Activated CD4-positive, alpha-beta T cell treated with anti-CD3 and anti-CD28 coated beads, Interleukin-2, amount 50 U/mL, for 48 hours (primary cell): Measurements from ENCODE around the gene EML6.

Experiments
- DNase-seq, 2 experiments: peaks; one replicate each; pipeline ENCODE4 v3.0.0-alpha.2; 2020

The EML6 gene

DNA sequence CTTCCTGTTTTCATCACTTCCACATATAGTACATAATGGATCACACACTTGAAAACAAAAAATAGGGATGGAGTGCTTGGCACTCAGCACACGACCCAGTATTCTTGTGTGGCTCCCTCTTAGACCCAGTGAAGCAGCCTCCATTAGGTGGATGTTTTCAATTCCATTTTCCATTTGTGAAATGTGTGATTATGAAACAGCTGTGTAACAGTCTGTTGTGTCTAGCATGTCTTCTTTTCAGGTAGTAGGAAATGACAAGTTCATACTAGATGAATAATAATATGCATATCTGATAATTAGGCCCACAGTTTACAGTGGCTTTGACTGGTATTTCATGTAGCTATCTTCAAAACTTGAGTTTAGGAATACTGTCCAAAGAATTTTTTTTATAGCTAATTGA lies 35.5 kb downstream of the EML6 start:
- no peak for DNase-seq

DNA sequence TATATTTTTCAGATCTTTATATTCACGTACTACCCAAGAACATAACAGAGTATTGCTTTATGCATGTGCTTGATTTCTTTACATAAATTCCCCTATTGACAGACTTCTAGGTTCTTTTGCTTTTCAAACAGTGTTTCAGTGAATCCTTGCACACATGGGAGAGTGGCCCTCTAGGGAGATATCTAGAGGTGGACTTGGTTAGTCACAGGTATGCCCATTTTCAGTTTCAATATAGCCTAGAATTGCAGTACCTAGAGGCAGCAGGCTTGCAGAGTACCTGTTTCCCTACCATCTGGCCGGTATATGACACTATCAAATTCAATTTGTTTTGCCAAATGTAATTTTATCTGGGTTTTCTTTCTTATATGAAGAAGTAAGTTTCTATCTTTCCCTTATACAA lies 36.8 kb downstream of the EML6 start:
- no peak for DNase-seq

DNA sequence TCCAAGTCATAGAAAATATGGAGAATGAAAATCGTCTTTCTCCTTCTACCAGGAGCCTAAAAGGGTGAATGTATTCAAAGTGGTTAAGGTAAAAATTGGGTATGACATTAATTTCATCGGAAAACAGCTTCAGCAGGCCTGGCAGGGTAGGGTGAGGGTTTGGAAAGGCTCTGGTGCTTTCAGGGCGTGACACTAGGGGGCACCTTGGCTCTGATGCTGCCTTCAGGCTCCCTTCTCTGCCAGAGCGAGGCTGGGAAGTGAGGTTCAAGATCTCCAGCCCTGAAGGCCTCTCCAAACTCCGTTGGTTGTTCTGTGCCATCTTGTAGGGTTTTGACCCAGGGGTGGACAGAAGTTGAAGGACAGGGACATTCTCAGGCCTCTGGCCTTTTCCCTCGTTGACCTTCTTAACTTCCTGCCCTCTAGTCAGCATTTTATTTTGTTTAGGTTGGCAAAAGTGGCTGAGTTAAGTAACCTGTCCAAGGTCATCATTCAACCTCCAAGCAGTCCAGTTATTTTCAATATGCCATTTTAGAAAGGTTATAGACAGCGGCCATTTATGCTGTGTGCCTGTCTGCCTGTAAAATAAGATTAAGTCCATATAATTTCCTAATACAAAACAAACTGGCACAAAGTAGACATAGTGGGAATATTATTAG lies 40.3 kb downstream of the EML6 start:
- peak; percentile 25 to 35 for DNase-seq

DNA sequence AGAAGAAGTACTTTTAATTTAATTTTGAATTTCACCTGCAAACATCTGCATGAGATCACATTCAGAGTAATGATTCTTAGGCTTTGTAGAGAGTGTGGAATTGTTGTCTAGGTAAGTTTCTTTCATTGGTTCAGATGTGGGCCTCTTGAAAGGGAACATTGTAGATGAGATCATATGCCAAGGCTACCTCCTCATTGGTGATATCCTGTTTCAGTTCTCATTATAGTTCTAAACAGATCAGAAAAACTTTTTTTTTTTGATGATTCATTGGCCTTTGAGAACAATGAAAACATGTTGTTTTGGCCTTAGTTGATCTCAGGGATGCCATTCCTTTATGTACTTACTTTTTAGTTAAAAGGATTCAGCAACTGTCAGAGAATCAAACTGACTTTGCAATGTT lies 44.5 kb downstream of the EML6 start:
- no peak for DNase-seq

DNA sequence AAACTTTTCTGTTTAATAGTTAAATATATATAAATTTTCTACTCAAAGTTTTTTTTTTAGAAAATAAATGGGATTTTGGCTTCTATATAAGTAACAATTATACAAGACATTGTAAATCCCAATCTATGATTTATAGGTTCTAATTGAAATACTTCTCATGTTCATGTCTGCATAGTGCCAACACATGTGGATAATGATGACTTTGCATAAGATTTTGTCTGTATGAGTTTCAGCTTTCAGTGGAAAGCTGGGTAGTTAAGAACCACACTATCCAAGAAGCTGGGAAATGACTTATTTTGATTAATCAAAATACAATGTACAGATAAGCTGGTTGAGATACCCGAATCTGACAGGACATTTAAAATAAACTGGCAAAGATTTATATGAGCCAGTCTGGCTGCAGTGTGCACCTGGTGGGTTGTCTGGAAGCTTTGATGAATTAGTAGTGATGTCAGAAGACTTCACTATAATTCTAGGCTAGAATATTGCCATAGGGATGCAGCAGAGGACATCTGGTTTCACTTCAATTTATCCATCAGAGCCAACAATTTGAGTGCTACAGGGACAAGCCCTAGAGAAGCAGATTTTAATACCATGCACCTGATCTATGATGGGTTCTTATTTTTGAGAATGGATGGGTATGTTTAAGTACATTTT lies 45.4 kb downstream of the EML6 start:
- DNase-seq: no peak

DNA sequence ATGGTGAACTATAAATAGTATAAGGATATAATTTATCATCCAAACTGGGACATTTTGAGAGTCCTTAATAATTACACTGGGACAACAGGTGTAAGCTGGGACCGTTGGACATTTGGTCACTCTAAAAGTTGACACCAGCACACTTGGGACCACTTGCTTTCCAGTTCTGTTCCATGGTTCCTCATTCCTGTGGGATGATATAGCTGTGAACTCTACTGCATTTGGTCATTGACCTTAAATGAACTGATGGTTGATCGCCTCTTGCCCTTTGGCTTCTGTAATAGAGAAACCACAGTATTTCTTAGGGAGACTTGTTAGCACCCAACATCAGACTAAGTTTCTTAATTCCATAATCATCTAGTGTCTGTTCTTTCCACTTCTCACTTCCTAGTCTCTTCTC lies 46.7 kb downstream of the EML6 start:
- no peak for DNase-seq

DNA sequence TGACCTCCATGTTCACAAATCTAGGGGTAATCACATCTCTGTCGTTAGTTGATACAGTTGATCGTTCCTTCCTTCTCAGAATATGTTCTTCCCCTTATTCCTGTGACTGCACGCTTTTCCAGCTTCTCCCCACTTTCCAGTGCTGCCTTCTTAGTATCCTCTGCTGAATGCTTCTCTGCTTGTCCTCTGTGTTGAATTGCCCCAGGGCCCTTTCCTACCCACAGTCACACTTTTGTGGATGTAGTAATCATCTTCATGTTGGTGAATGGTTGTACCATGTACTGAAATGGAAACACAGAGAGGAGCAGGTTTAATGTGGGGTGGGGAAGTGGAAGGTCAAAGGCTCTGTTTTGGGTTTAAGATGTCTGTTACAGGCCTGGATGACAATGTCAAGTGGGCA lies 47.2 kb downstream of the EML6 start:
- no peak for DNase-seq

DNA sequence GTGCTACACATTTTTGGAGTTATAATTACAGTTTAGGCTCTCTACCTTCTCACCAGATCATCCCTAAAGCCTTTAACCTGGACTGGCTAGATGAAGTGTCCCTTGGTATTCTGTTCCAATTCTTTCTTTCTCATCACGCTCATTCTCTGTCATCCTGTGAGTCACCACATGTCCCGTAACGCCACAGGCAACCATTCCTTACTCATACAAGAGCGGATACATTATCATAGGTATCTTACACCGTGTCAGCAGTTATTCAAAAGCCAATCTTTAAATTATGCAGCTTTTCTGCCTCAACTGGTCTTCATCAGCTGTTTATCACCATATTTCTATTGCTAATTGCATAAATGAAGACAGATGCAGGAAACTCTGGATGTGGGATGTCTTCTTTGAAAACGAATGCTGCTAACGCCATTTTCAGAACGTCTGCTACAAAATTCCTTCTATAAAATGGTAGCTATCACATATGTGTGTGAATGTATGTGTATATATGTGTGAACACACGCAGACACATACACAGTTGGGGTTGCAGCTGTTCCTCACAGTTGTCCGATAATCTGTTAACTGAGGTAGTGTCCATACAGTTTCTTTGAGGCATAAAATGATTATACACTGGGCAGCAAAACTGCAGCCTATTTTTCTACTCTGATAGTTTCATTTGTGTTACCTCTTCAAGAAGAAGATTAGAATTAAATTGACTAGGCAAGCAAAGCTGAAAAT lies 47.9 kb downstream of the EML6 start:
- DNase-seq: no peak

DNA sequence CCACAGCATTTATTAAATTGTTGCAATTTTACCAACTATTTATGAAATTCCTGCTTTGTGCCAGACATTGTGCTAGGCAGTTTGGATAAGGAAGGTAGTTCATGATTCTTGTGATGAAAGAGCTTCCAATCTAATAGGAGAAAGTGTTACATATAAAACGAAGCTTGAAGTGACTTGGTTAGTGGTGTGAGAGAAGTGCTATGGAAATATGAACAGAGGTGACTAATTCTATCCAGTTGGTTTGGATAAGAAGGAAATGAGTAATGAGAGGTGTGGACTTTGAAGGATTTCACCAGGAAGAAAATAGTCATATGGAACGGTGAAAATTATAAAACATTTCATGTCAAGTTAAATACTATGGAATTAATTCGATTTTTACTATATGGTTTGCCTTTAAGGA lies 48.6 kb downstream of the EML6 start:
- no peak for DNase-seq

DNA sequence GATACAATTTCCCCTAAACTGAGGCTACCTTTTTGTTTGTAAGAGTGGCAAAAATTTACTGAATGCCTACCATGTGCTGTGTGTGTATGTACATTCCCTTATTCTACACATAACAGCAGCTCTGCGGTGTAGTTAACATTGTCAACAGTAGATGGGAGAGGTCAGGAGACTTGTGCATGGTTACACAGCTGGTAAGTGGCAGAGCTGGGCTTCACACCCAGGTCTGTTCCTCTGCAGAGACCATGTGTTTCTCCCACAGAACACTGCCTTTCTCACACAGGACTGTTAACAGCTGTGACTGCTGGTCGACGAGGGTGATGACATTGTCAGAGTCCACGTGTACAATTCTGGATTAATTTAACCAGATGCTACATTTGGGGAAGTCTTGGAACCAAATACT lies 49.1 kb downstream of the EML6 start:
- no peak for DNase-seq

DNA sequence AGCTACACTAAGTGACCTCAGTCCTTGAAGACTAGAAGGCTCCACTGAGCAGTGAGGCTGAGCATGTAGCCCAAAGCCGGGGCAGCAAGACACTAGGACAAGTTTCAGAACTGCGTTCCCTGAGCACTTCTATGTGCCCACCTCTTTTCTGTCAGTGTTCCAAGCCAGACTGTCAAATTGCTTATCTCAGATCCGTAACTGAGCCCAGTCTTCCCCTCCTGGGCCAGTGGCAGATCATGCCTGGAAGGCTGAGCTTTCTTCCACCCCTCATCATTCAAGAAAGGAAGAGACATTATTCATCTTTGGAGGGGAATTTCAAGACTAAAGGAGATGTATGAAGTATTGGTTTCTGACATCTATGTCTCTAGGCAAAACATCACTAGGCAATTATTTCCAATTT lies 49.8 kb downstream of the EML6 start:
- DNase-seq: no peak

DNA sequence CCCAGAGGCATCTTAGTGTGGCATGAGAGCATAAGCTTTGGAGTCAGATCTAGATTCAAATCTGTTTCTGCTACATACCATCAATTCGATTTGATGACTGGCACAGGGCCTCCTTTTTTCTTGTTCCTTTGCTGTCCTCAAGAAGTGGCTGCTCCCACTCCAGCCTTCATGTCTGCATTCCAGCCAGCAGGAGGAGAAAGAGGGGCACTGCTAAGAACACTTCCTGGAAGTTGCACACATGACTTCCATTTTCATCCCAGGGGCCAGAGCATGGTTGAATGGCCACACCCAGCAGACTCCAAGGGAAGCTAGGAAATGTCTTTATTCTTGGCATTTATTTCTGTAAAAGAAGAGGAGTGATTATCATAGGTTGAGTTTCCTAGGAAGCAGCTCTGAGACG lies 50.4 kb downstream of the EML6 start:
- no peak for DNase-seq

DNA sequence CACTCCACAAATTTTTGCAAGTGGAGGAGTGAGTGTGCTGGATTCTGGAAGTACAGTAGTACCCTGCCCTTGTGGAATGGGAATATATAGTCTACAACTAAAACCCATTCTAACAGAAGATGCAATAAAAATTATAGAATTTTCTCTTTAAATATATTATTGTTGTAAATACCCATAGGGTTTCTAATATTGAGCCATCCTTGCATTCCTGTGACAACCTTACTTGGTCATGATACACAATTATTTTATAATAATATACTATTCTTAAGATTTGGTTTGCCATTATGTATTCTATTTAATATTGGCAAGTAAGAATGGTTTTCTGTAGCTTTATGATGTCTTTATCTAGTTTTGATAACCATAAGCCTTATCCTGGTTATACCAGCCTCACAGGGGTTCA lies 52.2 kb downstream of the EML6 start:
- no peak for DNase-seq

DNA sequence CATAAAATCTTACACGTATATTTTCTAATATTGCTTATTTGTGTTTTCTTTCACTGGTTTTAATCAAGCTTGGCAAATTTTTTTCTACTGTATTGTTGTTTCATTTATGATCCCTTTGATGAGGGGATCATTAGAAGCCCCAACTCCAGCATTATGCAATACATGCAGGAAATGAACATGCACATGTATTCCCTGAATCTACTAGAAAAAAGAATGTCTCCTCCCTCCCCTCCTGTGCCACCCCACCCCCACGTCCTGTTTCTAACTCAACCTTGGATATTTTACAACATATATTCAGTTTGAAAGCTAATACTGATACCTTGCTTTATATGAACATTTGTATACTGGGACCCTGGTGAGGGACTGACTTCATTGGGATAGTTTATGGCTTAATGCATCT lies 53.0 kb downstream of the EML6 start:
- DNase-seq: no peak

DNA sequence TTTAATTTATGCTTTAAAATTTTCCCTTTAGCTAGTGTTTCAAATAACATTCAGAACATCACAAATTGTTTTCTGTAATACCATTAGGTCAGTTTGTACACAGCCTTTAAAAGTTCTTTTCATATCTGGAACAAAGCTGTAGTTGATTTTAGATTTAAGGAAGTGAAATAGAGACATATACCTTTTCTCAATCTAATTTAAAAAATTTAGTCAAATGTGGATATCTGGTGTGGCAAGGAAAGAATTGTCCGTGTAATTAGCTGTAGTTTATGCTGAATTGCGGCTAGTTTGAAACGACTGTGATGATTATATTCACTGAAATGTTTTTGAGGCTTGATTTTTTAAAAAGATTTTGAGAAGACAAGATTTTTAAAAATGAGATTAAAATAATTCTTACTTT lies 59.9 kb downstream of the EML6 start:
- DNase-seq: no peak

DNA sequence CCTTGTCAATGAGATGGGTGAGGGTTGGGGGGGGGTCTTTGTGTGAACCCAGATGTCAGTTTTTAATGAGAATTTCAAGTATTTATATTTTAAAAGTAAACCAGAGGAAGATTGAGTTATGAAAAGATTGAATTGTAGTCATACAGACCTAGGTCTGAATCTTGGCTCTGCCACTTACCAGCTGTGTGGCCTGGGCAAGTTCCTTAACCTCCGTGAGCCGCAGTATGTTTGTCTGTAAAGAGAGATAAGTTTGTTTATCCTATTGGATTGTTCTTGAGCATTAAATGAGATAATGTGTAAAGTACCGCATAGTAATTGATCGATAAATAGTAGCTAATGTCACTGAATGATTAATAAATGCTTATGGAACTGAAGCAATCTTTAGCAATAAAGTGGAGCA lies 63.8 kb downstream of the EML6 start:
- DNase-seq: no peak

DNA sequence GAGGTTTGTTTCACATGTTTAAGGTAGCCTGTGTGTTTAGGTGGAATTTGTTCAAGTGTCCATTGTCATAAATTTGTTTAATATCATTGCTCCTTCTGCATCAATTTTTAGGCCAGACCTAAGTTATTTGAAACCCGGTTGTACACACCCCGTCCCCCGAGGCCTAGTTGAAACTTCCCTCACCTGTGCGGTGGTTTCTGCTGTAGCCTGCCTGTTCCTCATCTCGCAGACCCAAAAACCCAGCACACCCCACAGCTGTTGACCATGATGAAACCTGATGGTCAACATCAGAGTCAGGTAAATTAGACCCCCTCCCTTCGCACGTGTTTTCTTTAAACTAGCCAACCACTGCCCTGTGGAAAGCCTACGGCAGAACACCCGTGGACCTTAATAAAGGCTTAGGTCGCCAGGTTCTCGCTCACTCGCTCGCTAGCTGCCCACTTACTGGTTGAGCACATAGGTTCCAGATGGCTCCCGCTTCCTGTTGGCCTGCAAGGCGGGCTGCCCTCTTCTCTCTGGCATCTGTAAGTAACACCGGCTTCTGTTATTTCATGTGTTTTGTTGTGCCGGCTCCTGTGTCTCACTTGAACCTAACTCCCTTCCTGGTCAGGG lies 64.4 kb downstream of the EML6 start:
- no peak for DNase-seq

DNA sequence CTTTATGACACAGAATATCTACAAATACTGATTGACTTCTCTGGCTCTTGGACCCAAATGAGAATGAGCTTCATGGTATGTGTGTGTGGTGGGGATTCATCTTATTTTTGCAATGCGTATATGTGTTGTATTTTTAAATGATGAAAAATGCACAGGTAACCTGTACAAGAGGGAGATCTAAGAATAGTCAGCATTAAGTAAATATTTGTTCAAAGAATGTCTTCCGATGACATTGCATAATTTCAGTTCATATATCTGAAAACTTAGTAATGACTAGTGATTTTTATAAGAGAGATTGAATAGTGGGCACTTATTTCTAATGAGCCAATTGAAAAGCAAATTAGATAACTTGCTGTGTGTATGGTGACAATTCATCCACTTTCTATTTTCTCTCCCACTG lies 66.4 kb downstream of the EML6 start:
- DNase-seq: no peak

DNA sequence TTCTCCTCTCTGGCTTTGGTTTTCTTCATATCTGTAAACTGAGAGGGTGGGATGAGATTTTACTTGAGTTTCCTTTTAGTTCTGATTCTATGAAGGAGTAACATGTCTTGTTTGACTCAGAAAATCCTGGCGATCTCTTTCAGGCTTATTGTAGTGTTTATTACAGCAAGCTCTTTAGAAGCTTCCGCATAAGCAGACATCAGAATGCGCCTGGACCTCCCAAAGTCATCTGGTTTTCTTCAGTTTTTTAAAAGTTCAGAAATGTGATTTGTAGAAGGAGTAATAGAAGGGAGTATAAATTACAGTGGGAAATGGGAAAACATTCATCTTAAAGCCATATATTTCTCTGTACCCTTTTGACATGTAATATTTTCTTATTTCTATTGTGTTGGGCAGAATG lies 68.4 kb downstream of the EML6 start:
- no peak for DNase-seq

DNA sequence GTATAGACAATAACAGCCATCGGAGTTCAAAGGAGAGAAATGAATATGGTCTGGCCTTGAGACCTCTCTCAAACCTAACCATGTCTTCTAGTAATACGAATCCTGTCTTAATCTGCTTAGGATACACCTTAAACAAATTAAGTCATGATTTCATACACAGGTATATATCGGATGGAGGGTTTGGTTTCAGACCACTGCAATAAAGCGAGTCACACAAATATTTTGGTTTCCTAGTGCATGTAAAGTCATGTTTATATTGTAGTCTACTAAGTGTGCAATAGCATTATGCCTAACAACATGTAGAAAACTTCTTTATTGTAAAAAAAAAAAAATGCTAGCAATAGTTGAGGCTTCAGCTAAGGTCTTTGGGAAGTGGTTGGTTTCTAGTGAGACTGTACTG lies 73.8 kb downstream of the EML6 start:
- no peak for DNase-seq

DNA sequence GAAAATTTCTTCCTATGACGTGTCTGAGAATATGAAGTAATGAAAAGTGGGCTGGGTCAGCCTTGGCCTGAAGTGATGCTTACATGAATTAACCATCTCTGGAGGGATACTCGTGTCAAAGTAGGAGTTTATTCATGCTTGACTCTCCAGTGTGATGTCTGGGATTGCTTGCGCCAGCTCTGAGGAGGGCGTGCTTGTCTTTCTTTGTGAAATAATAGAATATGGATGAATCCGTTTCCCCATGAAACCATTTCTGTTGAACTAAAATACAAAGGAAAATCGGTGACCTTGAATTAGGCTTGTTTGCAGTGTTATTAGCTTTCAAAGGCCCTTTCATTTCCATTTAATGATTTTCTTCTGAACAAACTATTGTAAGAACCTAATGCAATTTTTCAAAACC lies 77.9 kb downstream of the EML6 start:
- no peak for DNase-seq

DNA sequence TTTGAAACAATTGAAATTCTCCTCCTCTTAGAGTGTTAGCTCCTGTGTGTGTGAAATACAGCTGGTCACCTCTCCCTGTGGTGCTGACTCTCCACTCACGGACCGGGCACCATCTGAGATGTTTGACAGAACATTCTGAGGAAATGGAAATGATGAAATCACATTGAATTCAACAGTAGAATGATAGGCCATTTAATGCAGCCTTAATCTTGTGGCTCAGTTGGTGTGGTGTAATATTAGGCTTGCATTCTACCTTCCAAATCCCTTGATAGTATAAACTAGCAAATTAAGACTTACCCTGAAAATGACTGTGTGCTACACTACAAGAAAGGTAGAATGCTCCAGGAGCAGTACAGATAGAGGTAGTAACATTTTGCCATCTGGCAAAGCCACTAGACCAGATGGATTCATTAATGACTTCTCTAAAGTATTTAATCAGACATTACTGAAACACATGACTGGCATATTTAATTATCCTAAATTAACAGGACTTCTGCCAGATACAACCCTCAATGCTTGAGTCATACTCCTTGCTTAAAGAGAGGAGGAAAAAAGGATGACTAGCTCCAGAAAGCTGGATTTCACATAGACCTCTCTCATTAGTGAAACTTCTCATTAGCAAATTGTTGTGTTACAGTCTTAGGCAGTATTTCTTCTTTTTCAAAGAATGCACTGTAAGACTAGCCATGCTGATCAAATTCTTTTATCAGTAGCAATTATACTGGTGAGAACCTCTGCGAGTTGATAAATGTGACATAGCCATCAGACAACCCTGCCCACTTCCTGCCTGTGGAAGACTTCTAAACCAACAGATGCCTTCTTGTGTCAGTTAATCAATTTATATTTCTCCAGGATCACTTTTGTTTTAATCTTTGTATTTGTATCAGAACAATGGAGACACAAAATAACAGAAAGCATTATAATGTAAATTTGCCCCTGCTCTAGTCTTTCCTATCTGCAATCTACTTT lies 80.6 kb downstream of the EML6 start:
- no peak for DNase-seq

DNA sequence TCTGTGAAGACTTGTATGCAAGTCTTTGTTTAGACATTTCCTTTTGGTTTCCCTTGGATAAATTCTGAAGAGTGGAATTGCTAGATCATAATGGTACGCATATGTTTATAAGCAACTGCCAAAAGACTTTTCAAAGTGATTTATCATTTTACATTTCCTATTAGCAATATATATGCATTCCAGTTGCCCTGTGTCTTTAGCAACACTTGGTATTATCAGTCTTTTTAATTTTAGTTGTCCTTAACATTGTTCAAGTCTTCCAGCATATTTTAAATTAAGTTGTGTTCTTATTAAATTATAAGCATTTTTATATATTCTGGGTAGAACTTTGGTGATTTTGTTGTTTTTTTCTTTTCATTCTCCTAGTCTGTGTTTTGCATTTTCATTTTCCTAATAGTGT lies 81.8 kb downstream of the EML6 start:
- DNase-seq: no peak
